Stomach (tissue), 4 donors: ENCODE results near the gene SIGLEC1.

Source experiments
- CTCF ChIP-seq, 7 experiments: fragments of 450-650 bp in 4 of 7; fragments of 200-600 bp in 3 of 7; sonication (generic) in 3 of 7; IDR thresholded peaks; one replicate each; pipeline ENCODE4 v1.5.1; 2016 to 2019; ENCODE audit warnings: antibody characterized with exemption in 7 of 7, control low read depth in 2 of 7, mild to moderate bottlenecking in 1 of 7
- EP300 ChIP-seq: sonication (generic); formaldehyde crosslinking; IDR thresholded peaks from one replicate; pipeline ENCODE4 v1.6.1; 2017; ENCODE audit warnings: antibody characterized with exemption
- POLR2A ChIP-seq, 4 donors: fragments of 450-650 bp; IDR thresholded peaks; one replicate each; pipeline ENCODE4 v1.6.1; 2016; ENCODE audit warnings: antibody characterized with exemption in 4 of 4, control low read depth in 2 of 4, mild to moderate bottlenecking in 1 of 4, moderate library complexity in 1 of 4

- TF ChIP-seq POLR2A (IDR thresholded peaks at IDR 0.05) (no peak), CTCF (IDR thresholded peaks at IDR 0.05) (no peak), EP300 (no peak)
These were observed 44.9 kb downstream of the SIGLEC1 start for GRCh38 chr20:3667434-3668037.
